ENCODE results near the gene KRT32.

DNA sequence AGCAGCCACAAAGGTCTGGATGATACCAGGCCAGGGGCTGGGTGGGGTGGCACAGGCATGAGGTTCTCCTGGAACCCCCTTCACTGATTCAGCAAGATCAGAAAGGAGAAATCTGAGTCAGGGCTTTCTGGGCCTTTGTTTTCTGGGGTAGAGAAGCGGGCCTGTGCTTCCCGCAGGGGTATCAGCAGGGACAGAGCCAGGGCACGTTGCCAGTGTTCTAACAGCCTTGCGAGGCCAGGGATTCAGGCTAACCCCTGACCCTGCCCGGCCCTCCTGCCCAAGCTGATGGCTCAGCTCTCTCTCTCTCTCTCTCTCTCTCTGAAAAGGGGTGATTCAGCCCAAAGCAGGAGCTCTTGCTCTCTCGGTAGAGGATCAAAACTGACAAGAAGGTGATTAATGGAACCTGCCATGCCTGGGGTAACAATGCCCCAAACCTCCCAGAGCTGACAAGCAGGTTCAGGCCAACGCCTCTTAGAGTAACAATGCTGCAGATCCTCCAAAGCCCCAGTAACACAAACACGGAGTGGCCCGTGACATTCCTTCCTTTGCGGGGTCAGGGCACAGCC, 40.2 kb upstream of the KRT32 start:
- TF ChIP-seq, protein P1, sequence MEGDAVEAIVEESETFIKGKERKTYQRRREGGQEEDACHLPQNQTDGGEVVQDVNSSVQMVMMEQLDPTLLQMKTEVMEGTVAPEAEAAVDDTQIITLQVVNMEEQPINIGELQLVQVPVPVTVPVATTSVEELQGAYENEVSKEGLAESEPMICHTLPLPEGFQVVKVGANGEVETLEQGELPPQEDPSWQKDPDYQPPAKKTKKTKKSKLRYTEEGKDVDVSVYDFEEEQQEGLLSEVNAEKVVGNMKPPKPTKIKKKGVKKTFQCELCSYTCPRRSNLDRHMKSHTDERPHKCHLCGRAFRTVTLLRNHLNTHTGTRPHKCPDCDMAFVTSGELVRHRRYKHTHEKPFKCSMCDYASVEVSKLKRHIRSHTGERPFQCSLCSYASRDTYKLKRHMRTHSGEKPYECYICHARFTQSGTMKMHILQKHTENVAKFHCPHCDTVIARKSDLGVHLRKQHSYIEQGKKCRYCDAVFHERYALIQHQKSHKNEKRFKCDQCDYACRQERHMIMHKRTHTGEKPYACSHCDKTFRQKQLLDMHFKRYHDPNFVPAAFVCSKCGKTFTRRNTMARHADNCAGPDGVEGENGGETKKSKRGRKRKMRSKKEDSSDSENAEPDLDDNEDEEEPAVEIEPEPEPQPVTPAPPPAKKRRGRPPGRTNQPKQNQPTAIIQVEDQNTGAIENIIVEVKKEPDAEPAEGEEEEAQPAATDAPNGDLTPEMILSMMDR (conservative IDR thresholded peaks at IDR 0.05; ENCODE audit: low read length), result no peak
- TF ChIP-seq EZH2phosphoT487 (IDR thresholded peaks at IDR 0.05; ENCODE audit: borderline replicate concordance, low read depth, low read length), result no peak
